ELR (cell line): ENCODE results near the gene SURF2.
"Not testable (repeated sequence)": the region's sequence is repeated elsewhere in the genome, so short reads cannot be mapped to it uniquely, and the experiment has no call there.

ENCODE experiments used
- DNase-seq: peaks from one replicate; pipeline ENCODE4 v3.0.0-alpha.2; 2015; ENCODE audit warnings: low read depth

SURF2 gene

GRCh38 chr9:133356391-133357091 is at the start of gene SURF2, which contains the start of gene SURF1:
Gene SURF2, plus strand, starts transcription at chr9:133356550. Its CDS starts 43 bp downstream, at chr9:133356593.
Gene SURF1, minus strand, starts transcription at chr9:133356487. Its CDS starts 34 bp downstream, at chr9:133356453.
- DNase-seq, result peak; percentile 89

DNA sequence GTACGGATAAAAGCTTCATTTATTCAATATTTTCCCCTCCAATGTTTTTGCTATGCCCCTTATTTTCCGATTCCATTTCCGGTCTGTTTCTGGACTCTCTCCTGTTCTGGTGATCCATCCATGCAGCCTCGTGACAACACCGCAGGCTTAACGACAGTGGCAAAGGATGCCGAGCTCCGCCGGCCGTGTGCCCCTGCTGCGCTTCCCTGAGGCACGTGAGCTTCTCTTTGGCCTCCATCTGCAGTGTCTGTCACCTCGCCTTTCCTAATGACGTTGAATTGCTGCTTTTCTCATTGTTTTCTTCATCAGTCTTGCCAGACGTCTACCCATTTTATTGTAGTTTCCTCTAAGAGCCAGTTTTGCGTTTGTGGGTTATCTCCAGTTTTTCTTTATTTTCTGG is 49.0 kb upstream of the SURF2 start:
- no peak for DNase-seq

DNA sequence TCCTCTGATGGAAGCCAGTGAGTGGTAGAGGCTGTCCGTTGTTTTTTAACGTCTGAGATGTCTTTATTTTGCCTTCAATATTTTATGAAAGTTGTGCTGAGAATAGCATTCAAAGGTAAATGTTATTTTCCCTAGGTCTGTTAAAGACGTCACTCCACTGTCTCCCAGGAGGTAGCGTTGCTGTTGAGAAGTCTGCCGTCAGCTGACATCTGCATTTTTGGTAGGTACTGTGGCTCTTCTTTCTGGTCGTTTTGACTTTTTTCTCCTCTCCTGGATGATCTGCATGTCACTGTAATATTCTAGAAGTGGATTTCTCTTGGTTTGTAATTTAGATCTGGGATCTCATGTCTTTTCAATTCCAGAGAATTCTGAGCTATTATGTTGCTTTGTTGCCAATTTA is 46.7 kb upstream of the SURF2 start:
- DNase-seq, result no peak

DNA sequence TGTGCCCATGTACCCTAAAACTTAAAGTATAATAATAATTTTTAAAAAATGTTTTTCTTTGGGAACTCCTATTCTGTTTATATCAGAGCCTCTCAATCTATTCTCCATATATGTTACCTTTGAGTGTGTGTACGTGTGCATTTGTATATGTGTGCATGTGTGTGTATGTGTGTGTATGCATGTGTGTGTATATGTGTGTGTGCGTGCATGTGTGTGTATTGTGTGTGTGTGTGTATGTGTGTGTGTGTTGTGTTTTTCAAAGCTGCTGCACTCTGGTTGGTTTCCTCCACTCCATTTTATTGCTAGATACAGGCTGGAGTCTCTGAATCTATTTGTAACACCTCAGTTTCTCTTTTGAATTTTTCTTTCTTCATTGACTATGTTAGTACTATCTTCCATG is 40.4 kb upstream of the SURF2 start:
- DNase-seq, result no peak

DNA sequence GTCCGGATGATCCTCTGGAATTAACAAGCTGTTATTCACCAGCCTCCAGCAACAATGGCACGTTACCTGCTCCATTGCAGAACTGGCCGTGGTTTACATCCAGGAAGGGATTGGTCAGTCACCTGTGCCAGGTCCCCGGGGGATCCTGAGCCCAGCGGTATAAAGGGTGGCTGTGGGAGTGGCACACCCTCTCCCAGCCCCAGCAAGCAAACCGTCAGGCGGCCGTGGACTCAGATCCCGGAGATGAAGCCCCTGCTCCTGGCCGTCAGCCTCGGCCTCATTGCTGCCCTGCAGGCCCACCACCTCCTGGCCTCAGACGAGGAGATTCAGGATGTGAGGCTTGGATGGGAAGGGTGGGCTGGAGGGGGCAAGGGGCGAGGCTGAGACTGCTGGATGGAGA is 38.8 kb upstream of the SURF2 start:
- not testable (repeated sequence) for DNase-seq

DNA sequence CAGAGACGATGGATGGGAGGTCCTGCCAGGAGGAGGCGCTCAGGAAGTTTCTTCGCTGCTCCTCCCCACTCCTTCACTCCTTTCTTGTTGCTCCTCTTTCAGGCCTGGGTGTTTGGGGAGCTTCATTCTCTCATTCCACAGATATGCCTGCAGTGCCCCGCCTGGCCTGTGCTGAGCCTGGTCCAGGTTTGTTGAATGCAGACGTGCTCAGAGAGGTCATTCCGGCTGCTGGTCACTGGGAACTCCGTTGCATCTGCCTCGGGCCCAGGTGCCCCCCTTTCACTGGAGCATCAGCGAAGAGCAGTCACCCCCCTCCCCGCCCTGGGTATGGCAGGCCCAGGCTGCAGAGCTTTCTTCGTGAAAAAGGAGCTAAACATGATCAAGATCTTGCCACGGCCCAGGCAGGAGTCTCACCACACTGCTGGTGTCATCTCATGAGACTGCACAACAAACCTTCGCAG is 35.9 kb upstream of the SURF2 start:
- no peak for DNase-seq

DNA sequence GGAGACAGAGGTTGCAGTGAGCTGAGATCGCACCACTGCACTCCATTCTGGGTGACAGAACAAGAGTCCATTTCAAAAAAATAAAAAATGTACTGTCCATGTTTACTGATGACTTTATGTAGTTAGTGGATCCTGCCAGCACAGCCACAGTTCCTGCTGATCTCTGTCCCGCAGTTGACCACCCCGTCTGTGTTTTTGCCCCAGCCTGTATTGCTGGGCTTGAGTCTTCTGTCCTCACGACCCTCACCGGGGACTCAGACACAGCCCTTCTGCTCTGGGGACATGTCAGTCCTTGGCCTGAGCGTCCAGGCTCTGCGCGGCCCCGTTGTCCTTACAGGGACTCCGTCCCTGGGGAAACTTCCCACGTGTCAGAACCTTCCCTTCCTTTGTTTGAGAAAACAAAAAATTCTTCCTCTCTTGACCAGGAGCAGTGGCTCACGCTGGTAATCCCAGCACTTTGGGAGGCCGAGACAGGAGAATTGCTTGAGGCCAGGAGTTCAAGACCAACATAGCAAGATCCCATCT is 34.9 kb upstream of the SURF2 start:
- no peak for DNase-seq

DNA sequence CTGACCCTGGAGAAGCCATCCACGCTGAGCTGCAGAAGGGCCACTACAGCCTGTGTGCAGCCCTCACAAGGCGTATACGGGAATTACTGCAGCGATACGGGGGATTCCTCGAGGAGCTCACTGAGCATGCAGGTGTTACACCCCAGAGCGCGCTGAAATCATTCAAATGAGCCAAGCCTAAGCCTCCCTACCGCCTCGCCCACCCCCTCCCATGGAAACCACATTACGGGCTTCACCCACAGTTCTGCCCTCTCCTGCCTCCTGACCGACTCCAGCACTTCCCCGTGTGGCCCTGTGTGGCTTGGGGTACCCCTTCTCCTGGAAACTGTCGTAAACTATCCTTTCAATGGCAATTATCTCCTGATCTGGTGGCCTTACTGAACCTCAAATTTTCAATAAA is 33.6 kb upstream of the SURF2 start:
- DNase-seq, result no peak

GRCh38 chr9:133323211-133323610 is 33.1 kb upstream of the SURF2 start:
- DNase-seq, result no peak

GRCh38 chr9:133323991-133324703 is 32.2 kb upstream of the SURF2 start:
- DNase-seq, result no peak

DNA sequence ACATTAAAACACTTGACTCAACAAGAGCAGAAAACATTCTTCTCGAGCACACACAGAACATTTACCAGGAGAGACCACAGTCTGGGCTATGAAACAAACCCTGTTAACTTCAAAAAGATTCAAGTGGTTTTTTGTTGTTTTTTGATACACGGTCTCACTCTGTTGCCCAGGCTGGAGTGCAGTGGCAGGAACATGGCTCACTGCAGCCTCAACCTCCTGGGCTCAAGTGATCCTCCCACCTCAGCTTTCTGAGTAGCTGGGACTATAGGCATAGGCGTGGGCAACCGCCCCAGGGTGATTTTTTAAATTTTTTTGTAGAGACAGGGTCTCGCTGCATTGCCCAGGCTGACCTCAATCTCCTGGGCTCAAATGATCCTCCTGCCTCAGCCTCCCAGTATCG is 29.3 kb upstream of the SURF2 start:
- DNase-seq, result not testable (repeated sequence)

GRCh38 chr9:133327834-133328484 is 28.4 kb upstream of the SURF2 start:
- DNase-seq, result no peak

- not testable (repeated sequence) for DNase-seq
Measured at GRCh38 chr9:133329306-133330156, 26.8 kb upstream of the SURF2 start.

DNA sequence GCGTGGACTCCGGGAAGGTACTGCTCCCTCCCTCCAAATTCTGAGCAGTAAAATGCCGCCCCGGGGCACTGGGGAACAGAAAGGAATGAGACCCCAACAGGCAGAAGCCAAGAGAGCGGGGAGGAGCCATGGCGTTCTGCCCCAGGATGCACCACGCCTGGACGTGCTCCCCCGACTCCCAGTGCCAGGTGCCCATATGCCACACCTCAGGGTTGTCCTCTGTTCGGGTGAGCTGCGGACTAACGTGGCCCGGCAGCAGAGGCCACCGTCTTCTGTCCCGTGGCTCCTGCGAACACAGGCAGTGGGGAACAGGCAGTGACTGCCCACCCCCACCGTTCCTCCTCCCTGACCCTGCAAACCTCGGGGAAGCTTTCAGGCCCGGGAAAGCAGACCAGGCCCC is 25.1 kb upstream of the SURF2 start:
- no peak for DNase-seq

DNA sequence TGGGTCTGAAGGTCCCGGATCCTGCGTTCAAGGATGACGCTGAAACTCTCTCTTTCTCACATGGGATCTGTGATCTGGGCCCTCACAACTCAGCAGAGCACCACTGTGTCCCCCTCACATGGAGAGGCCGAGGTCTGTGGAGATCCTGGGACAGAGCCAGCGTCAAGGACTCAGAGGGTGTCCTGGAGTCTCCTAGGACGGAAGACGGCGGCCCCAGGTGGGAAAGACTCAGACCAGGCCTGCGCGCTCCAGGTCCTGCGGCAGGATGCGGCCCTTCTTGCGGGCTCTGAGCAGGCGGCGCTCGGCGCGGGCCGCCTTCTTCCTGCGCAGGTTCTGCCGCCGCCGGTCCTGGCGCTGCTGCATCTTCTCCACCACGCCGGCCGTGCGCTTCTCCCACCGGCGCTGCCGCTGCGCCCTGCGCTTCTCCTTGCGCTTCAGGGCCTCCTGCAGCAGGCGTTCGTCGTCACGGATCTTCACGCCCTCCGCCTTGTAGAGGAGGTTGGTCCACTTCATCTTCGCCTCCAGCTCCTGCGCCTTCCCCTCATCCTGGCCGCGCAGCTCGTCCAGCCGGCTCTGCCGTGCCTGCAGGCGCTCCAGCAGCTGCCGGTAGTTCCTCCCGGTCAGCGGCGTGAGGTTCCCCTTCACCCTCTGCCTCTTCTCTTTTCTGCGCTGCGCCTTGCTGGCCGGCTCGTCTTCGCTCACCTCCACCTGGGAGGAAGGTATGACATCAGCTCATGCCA is 24.5 kb upstream of the SURF2 start:
- no peak for DNase-seq

DNA sequence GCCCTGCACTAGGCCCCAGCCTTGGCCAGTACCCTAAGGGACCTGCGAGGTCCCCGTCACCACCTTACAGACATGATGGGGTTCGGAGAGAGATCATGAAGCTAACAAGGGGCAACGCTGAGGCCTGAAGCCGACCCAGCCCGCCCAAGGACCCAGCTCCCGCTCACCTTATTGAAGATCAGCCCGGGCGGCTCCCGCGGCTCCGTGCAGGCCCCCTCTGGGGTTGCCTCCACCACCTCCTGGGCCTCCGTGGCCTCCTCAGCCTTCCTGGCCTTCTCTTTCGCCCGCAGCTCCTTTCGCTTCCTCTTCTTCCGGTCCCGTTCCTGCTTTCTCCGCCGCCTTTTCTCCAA is 24.0 kb upstream of the SURF2 start:
- no peak for DNase-seq

DNA sequence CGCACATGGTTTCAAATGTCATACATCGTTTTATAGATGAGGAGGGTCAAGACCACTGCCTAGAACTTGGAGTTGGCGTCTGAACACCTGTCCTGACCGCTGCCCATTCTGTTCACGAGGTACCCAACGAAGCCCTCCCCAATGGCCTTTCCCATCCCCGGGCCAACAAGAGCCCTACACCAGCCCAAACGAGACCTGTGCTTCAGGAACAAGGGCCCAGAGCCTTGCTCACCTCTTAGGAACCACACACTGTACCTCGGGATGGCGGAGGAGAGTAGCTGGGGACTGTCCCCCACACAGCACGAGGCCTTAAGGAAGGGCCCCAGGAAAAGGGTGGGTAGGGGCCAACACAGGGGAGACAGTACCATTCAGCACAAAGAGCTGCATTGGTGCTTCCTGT is 23.3 kb upstream of the SURF2 start:
- no peak for DNase-seq

DNA sequence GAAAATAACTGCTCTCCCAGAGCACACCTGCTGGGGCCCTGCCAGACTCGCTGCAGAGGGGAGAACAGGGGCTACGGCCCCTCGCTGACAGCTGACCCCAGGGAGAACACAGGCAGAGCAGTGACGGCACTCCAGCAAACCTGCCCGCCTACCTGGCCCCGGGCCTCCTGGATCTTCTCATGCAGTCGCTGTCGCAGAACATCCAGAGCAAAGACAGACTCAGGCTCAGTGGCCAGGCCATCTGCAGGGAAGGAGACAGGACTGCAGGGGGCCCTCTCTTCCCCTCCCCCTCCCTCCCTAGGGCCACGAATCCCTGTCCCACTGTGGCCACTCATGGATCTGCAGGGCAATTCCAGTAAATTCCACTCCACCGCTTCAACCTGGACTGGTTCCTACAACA is 22.8 kb upstream of the SURF2 start:
- no peak for DNase-seq

GRCh38 chr9:133334161-133334560 is 22.2 kb upstream of the SURF2 start:
- DNase-seq, result no peak

- DNase-seq, result not testable (repeated sequence)
Measured at GRCh38 chr9:133334888-133335287, 21.5 kb upstream of the SURF2 start.
